Neural progenitor cell (in vitro differentiated cells): Measurements from ENCODE around the gene ZAR1. TPM values are rescaled to one million over a fixed set of nuclear protein-coding genes. Genes with fewer than 3 reads are reported as not detected.
A peak's percentile ranks its signal among the peaks of the same experiment; 100 is the strongest.
"Not testable (repeated sequence)": the region's sequence is repeated elsewhere in the genome, so short reads cannot be mapped to it uniquely, and the experiment has no call there.

Experiments used
- DNase-seq: peaks from one replicate; pipeline ENCODE4 v3.0.0-alpha.2; 2016; ENCODE audit warnings: low spot score
- H2AFZ ChIP-seq: fragments of 200-600 bp; sonication (generic); replicated peaks from 2 replicates; pipeline ENCODE4 v1.6.1; 2016; ENCODE audit warnings: antibody characterized with exemption
- H3F3A ChIP-seq: fragments of 200-600 bp; sonication (generic); 2 replicates; pipeline ENCODE4 v1.6.1; 2016; ENCODE audit warnings: antibody characterized with exemption, low read depth
- H3K27ac ChIP-seq: fragments of 200-600 bp; sonication (generic); 2 replicates; pipeline ENCODE4 v1.5.1; 2016; ENCODE audit warnings: mild to moderate bottlenecking
- H3K27me3 ChIP-seq: fragments of 200-600 bp; sonication (generic); 2 replicates; pipeline ENCODE4 v1.6.1; 2016; ENCODE audit warnings: mild to moderate bottlenecking, moderate library complexity
- H3K36me3 ChIP-seq: fragments of 200-600 bp; sonication (generic); 2 replicates; pipeline ENCODE4 v1.5.1; 2016
- H3K4me1 ChIP-seq: fragments of 200-600 bp; sonication (generic); 2 replicates; pipeline ENCODE4 v1.6.1; 2016; ENCODE audit warnings: mixed run types
- H3K4me2 ChIP-seq: fragments of 200-600 bp; sonication (generic); 2 replicates; pipeline ENCODE4 v1.6.1; 2016
- H3K4me3 ChIP-seq: fragments of 200-600 bp; sonication (generic); 2 replicates; pipeline ENCODE4 v1.5.1; 2016
- H3K79me2 ChIP-seq: fragments of 200-600 bp; sonication (generic); 2 replicates; pipeline ENCODE4 v1.6.1; 2016; ENCODE audit warnings: low read depth
- H3K9ac ChIP-seq: fragments of 200-600 bp; sonication (generic); 2 replicates; pipeline ENCODE4 v1.6.1; 2016
- H3K9me3 ChIP-seq: fragments of 200-600 bp; sonication (generic); 2 replicates; pipeline ENCODE4 v1.5.1; 2016; ENCODE audit warnings: low read depth
- H4K20me1 ChIP-seq: fragments of 200-600 bp; sonication (generic); 2 replicates; pipeline ENCODE4 v1.6.1; 2016; ENCODE audit warnings: low read depth
- H3K27ac Mint-ChIP-seq: 3 replicates; pipeline ENCODE4 v1.8.0; 2021; ENCODE audit warnings: mixed read lengths
- H3K27me3 Mint-ChIP-seq: 2 replicates; pipeline ENCODE4 v1.8.0; 2022; ENCODE audit warnings: low read depth, mild to moderate bottlenecking, inconsistent platforms, moderate library complexity, mixed read lengths; ENCODE audit not compliant: insufficient read depth
- H3K36me3 Mint-ChIP-seq: 3 replicates; pipeline ENCODE4 v1.8.0; 2021; ENCODE audit warnings: mixed read lengths
- H3K4me1 Mint-ChIP-seq: 3 replicates; pipeline ENCODE4 v1.8.0; 2021; ENCODE audit warnings: mixed read lengths
- H3K4me3 Mint-ChIP-seq: 3 replicates; pipeline ENCODE4 v1.8.0; 2021; ENCODE audit warnings: mild to moderate bottlenecking, moderate library complexity, mixed read lengths
- H3K9me3 Mint-ChIP-seq: 3 replicates; pipeline ENCODE4 v1.8.0; 2020; ENCODE audit warnings: mixed read lengths
- EZH2 ChIP-seq: fragments of 200-600 bp; sonication (generic); IDR thresholded peaks from 2 replicates; pipeline ENCODE4 v1.6.1; 2017; ENCODE audit warnings: antibody characterized with exemption, mild to moderate bottlenecking, moderate library complexity
- EZH2phosphoT487 ChIP-seq: fragments of 200-600 bp; sonication (generic); IDR thresholded peaks from 2 replicates; pipeline ENCODE4 v1.6.1; 2017; ENCODE audit warnings: antibody characterized with exemption
- total RNA-seq: library from RNA; depleted of rRNA; stranded (reverse); fragments of >200 nt; gene quantifications from 2 replicates; pipeline ENCODE4 v1.2.3, GENCODE V29; 2015; ENCODE audit warnings: low replicate concordance
- TF ChIP-seq, protein P1 (sequence below): fragments of 200-600 bp; sonication (generic); IDR thresholded peaks from 2 replicates; pipeline ENCODE4 v1.5.1; 2017; ENCODE audit warnings: antibody characterized with exemption, mild to moderate bottlenecking

Gene ZAR1, protein sequence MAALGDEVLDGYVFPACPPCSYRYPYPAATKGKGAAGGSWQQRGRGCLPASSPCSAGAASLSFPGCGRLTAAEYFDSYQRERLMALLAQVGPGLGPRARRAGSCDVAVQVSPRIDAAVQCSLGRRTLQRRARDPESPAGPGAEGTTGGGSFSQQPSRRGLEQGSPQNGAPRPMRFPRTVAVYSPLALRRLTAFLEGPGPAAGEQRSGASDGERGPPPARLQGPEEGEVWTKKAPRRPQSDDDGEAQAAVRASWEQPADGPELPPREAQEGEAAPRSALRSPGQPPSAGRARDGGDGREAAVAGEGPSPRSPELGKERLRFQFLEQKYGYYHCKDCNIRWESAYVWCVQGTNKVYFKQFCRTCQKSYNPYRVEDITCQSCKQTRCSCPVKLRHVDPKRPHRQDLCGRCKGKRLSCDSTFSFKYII
- total RNA-seq = not detected in 2 replicates

DNA sequence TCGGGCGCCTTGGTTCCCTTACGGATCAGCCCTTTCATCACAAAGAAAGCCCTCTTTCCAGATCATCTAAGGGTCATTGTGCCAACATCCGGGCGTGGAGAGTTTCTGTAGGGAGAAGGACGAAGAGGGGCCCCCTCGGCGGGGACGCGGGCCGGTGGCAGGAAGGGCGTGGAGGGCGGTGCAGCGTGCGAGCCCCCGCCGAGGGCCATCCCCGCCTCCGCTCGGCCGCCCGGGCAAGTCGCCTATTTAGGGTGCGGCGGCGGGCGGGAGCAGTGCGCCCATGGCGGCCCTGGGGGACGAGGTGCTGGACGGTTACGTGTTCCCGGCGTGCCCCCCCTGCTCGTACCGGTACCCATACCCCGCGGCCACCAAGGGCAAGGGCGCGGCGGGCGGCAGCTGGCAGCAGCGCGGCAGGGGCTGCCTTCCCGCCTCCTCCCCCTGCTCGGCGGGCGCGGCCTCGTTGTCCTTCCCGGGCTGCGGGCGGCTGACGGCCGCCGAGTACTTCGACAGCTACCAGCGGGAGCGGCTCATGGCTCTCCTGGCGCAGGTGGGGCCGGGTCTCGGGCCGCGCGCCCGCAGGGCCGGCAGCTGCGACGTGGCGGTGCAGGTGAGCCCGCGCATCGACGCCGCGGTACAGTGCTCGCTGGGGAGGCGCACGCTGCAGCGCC is at the start of gene ZAR1:
ZAR1 (plus strand) TSS at position 241 of the 668 bp plus-strand sequence; CDS start at position 281, 40 bp downstream.
- no peak within 1 kb of the TSS for H3K27ac ChIP-seq
- H3K4me3 ChIP-seq = peak within 1 kb of the TSS; percentile 53
- TF ChIP-seq EZH2 (peak; percentile 93), EZH2phosphoT487 (peak; percentile 88)
- TF ChIP-seq, protein P1, sequence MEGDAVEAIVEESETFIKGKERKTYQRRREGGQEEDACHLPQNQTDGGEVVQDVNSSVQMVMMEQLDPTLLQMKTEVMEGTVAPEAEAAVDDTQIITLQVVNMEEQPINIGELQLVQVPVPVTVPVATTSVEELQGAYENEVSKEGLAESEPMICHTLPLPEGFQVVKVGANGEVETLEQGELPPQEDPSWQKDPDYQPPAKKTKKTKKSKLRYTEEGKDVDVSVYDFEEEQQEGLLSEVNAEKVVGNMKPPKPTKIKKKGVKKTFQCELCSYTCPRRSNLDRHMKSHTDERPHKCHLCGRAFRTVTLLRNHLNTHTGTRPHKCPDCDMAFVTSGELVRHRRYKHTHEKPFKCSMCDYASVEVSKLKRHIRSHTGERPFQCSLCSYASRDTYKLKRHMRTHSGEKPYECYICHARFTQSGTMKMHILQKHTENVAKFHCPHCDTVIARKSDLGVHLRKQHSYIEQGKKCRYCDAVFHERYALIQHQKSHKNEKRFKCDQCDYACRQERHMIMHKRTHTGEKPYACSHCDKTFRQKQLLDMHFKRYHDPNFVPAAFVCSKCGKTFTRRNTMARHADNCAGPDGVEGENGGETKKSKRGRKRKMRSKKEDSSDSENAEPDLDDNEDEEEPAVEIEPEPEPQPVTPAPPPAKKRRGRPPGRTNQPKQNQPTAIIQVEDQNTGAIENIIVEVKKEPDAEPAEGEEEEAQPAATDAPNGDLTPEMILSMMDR = no peak
- H3F3A ChIP-seq = peaks cover 31% of the 10 kb centered on the region
- peaks cover 7% of the 10 kb centered on the region for H3K4me1 ChIP-seq
- Mint-ChIP-seq H3K27ac (no peak within 1 kb of the TSS), H3K9me3 (peaks cover 3% of the 10 kb centered on the region), H3K4me3 (peak within 1 kb of the TSS; percentile 78), H3K27me3 (peaks cover 31% of the 10 kb centered on the region), H3K36me3 (peaks cover 4% of the 10 kb centered on the region), H3K4me1 (no peaks in the 10 kb centered on the region)
- no peaks in the 10 kb centered on the region for H4K20me1 ChIP-seq
- no peaks in the 10 kb centered on the region for H3K79me2 ChIP-seq
- H3K9ac ChIP-seq = no peak within 1 kb of the TSS
- peak within 1 kb of the TSS; percentile 80 for H3K4me2 ChIP-seq
- no peaks in the 10 kb centered on the region for H3K9me3 ChIP-seq
- peak within 1 kb of the TSS; percentile 93 for H2AFZ ChIP-seq
- peak; percentile 60 for DNase-seq
- no peaks in the 10 kb centered on the region for H3K36me3 ChIP-seq
- H3K27me3 ChIP-seq = peaks cover 87% of the 10 kb centered on the region

DNA sequence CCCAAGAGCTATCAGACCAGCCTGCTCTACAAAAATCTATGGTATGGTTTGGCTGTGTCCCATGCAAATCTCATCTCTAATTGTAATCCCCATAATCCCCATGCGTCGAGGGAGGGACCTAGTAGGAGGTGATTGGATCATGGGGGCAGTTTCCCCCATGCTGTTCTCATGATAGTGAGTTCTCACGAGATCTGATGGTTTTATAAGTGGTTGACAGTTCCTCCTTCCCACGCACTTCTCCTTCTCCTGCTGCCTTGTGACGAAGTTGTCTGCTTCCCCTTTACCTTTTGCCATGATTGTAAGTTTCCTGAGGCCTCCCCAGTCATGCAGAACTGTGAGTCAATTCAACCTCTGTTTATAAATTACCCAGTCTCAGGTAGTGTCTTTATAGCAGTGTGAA is 49.1 kb upstream of the ZAR1 start:
- H3K4me1 Mint-ChIP-seq, DNase-seq, H3K27ac Mint-ChIP-seq, H2AFZ ChIP-seq, H3K4me3 Mint-ChIP-seq, H3K9me3 ChIP-seq, H3K4me3 ChIP-seq, H3K4me2 ChIP-seq, H3K9me3 Mint-ChIP-seq, H3K79me2 ChIP-seq, H3F3A ChIP-seq, H3K36me3 Mint-ChIP-seq, H3K4me1 ChIP-seq, H3K27me3 ChIP-seq, H4K20me1 ChIP-seq, H3K27ac ChIP-seq, H3K36me3 ChIP-seq, H3K9ac ChIP-seq, H3K27me3 Mint-ChIP-seq: not testable (repeated sequence)

DNA sequence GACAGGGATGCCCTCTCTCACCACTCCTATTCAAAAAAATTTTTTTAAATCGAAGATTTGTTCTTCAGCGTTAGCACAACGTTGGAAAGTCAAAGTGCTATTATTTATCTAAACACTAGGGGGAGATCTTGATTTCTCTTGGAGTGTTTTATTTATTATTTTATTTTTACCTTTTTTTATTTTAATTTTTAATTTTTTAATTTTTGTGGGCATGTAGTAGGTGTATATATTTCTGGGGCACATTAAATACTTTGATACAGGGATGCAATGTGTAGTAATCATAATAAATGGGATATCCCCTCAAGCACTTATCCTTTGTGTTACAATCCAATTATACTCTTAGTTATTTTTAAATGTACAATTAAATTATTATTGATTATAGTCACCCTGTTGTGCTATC is 44.3 kb upstream of the ZAR1 start:
- no peaks in the 10 kb centered on the region for H3K4me1 Mint-ChIP-seq
- H4K20me1 ChIP-seq = no peaks in the 10 kb centered on the region
- H3K27ac ChIP-seq = no peak overlapping the region
- no peaks in the 10 kb centered on the region for H3K9me3 ChIP-seq
- no peaks in the 10 kb centered on the region for H3K36me3 Mint-ChIP-seq
- peaks cover 2% of the 10 kb centered on the region for H3K27me3 Mint-ChIP-seq
- H3K36me3 ChIP-seq = no peaks in the 10 kb centered on the region
- no peak for TF ChIP-seq EZH2
- TF ChIP-seq, protein P1 = peak; percentile 60
- TF ChIP-seq EZH2phosphoT487 = no peak
- DNase-seq = no peak
- H3K4me2 ChIP-seq = no peak overlapping the region
- H3K4me3 ChIP-seq = no peak overlapping the region
- H3K4me3 Mint-ChIP-seq = no peak overlapping the region
- no peak overlapping the region for H3K27ac Mint-ChIP-seq
- H3K79me2 ChIP-seq = no peaks in the 10 kb centered on the region
- H3K9ac ChIP-seq = no peak overlapping the region
- no peaks in the 10 kb centered on the region for H3K27me3 ChIP-seq
- no peaks in the 10 kb centered on the region for H3K9me3 Mint-ChIP-seq
- peaks cover 2% of the 10 kb centered on the region for H3F3A ChIP-seq
- H2AFZ ChIP-seq = no peak overlapping the region
- H3K4me1 ChIP-seq = no peaks in the 10 kb centered on the region

DNA sequence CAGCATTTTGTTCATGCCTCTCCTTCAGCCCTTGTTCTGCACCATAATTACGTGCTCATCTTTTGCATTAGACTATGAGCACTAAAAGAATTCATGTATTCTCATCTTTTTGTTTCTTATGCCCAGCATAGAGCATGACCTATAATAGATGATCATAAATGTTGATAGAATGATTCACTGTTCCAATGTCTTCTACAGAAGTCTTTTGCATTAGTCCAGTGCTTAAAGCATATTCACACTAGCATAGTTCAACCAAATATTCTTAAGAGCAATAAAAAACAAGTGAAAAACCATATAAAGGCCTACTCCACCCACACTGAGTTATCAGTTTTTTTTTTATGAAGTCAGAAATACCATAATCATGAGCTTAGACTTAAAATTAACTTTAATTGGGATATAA is 43.4 kb upstream of the ZAR1 start:
- Histone ChIP-seq H3K4me2 (no peak overlapping the region), H3F3A (peaks cover 5% of the 10 kb centered on the region), H3K79me2 (no peaks in the 10 kb centered on the region), H3K4me3 (no peak overlapping the region), H3K9me3 (no peaks in the 10 kb centered on the region), H3K9ac (no peak overlapping the region), H2AFZ (no peak overlapping the region), H3K27ac (no peak overlapping the region), H3K4me1 (no peaks in the 10 kb centered on the region), H3K36me3 (no peaks in the 10 kb centered on the region), H4K20me1 (no peaks in the 10 kb centered on the region), H3K27me3 (no peaks in the 10 kb centered on the region)
- Mint-ChIP-seq H3K36me3 (no peaks in the 10 kb centered on the region), H3K27ac (no peak overlapping the region), H3K9me3 (no peaks in the 10 kb centered on the region), H3K4me1 (no peaks in the 10 kb centered on the region), H3K4me3 (no peak overlapping the region), H3K27me3 (peaks cover 2% of the 10 kb centered on the region)
- TF ChIP-seq, protein P1 = no peak
- TF ChIP-seq EZH2phosphoT487 (no peak), EZH2 (no peak)
- no peak for DNase-seq
